ENCODE data around the gene FAIM2. TPM values are rescaled to one million over a fixed set of nuclear protein-coding genes. Genes with fewer than 3 reads are reported as not detected.
A peak's percentile ranks its signal among the peaks of the same experiment; 100 is the strongest.

Gene FAIM2
- total RNA-seq, 4 donors from 2014 or later: 0.38 to 0.65 (median 0.56) TPM; not detected in 1

DNA sequence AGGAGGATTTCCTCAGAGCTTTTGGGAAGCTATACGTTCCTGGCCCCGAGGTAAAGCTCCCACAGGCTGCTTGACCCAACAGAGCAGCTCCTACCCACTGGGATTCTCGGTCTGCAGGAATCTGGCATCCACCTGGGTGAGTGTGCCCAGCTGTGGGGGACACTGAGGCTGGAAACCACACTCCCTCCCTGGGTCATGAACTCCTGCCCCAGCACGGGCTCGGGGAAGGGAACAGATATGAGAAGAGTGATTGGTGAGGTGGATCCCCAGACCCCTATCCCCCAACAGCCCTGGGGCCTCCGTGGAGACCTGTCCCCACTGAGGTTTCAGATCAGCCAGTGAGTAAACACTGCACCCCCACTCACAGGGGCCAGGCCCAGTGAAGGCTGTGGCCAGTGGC, 3.3 kb downstream of the FAIM2 start:
- no peak for DNase-seq (ENCODE audit: low spot score in 2 of 2)
- Histone ChIP-seq H3K27me3 (peaks cover 18% of the 10 kb centered on the region), H3K9me3 (no peaks in the 10 kb centered on the region), H3K36me3 (no peaks in the 10 kb centered on the region), H3K27ac (no peak overlapping the region), H3K4me1 (peaks cover 24% of the 10 kb centered on the region), H3K4me3 (no peak overlapping the region)
- 75% methylated on average over 5 of the region's 6 CpGs for WGBS
- TF ChIP-seq POLR2A (IDR thresholded peaks at IDR 0.05): no peak
- TF ChIP-seq, protein P1, sequence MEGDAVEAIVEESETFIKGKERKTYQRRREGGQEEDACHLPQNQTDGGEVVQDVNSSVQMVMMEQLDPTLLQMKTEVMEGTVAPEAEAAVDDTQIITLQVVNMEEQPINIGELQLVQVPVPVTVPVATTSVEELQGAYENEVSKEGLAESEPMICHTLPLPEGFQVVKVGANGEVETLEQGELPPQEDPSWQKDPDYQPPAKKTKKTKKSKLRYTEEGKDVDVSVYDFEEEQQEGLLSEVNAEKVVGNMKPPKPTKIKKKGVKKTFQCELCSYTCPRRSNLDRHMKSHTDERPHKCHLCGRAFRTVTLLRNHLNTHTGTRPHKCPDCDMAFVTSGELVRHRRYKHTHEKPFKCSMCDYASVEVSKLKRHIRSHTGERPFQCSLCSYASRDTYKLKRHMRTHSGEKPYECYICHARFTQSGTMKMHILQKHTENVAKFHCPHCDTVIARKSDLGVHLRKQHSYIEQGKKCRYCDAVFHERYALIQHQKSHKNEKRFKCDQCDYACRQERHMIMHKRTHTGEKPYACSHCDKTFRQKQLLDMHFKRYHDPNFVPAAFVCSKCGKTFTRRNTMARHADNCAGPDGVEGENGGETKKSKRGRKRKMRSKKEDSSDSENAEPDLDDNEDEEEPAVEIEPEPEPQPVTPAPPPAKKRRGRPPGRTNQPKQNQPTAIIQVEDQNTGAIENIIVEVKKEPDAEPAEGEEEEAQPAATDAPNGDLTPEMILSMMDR (IDR thresholded peaks at IDR 0.05): no peak
- no peak for TF ChIP-seq POLR2AphosphoS5 (IDR thresholded peaks at IDR 0.05)
- no peak for TF ChIP-seq EP300 (IDR thresholded peaks at IDR 0.05)

DNA sequence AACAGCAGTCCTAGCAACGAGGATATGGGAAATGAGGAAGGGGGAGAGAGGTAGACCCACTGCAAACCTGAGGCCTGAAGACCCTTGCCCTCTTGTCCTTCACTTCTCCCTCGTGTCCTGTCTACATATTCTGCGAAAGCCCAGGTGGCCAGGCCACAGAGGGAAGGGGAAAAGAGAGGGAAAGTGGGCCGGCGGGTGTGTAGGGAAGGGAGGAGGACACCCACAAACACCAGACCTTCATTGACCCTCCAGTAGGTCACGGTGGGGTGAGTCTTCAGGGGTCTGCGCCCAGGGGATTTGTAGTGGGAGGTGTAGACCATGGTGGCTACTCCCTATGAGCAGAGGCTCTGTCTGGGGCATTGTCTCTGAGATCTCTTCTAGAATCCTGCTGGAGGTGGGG, 3.8 kb downstream of the FAIM2 start:
- TF ChIP-seq POLR2A (IDR thresholded peaks at IDR 0.05) (no peak), POLR2AphosphoS5 (IDR thresholded peaks at IDR 0.05) (no peak), EP300 (IDR thresholded peaks at IDR 0.05) (no peak)
- TF ChIP-seq, protein P1 (IDR thresholded peaks at IDR 0.05): no peak
- peaks cover 29% of the 10 kb centered on the region for H3K4me1 ChIP-seq
- 89% methylated on average over 7 of the region's 7 CpGs for WGBS
- H3K4me3 ChIP-seq: no peak overlapping the region
- peaks cover 18% of the 10 kb centered on the region for H3K27me3 ChIP-seq
- DNase-seq (ENCODE audit: low spot score in 2 of 2): no peak
- H3K27ac ChIP-seq: no peak overlapping the region
- H3K9me3 ChIP-seq: no peaks in the 10 kb centered on the region
- no peaks in the 10 kb centered on the region for H3K36me3 ChIP-seq

DNA sequence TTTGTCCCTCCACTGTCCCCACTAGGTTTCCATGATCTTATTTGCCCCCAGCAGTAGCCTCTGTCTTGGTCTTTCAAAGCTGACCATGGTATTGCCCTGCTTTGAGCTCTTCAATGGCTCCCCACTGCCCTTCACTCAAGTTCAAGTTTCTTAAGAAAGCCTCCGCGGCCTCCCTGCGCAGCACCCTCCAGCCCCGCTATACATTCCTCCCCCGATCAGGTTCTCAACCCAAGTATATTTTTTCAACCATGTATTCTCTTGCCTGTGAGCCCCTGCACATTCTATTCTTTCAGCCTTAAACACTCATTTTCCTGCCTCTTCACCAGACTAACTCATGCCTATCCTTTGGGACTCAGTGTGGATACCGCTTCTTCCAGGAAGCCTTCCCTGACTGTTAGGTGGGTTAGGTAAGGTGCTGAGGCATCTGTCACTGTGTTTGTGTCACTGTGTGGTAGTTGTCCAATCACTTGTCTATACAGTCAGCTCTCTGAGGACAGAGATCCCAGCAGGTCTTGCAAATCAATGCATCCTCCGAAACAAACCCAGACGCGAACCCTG, 4.3 kb downstream of the FAIM2 start:
- Histone ChIP-seq H3K36me3 (no peaks in the 10 kb centered on the region), H3K27ac (no peak overlapping the region), H3K4me3 (no peak overlapping the region), H3K4me1 (peaks cover 34% of the 10 kb centered on the region), H3K27me3 (peaks cover 16% of the 10 kb centered on the region), H3K9me3 (no peaks in the 10 kb centered on the region)
- no peak for TF ChIP-seq POLR2A (IDR thresholded peaks at IDR 0.05)
- no peak for TF ChIP-seq EP300 (IDR thresholded peaks at IDR 0.05)
- TF ChIP-seq, protein P1 (IDR thresholded peaks at IDR 0.05): no peak
- no peak for TF ChIP-seq POLR2AphosphoS5 (IDR thresholded peaks at IDR 0.05)
- 94% methylated on average over 9 of the region's 9 CpGs for WGBS
- no peak for DNase-seq (ENCODE audit: low spot score in 2 of 2)

DNA sequence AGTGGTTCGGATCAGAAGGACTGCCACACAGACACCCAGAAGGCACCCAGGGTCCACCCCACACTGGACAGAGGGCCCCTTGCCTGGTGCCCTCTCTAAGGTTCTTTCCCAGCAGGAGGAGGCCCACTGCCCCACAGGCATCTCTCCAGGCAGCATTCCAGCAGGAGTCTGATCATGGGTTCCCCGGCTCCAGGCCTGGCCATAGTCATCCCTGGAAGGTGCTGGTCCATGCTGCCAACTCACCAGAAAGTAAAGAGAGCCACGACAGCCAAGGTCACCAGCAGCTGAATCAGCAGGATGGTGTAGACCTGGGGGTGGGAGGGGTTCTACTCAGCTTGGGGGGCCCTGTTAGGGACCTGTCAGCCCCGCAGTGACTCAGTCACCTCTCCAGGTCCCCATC, 6.4 kb downstream of the FAIM2 start:
- DNase-seq (ENCODE audit: low spot score in 2 of 2): no peak
- H3K4me1 ChIP-seq: peaks cover 29% of the 10 kb centered on the region
- H3K9me3 ChIP-seq: no peaks in the 10 kb centered on the region
- no peaks in the 10 kb centered on the region for H3K36me3 ChIP-seq
- no peaks in the 10 kb centered on the region for H3K27me3 ChIP-seq
- no peak overlapping the region for H3K4me3 ChIP-seq
- 73% methylated on average over 3 of the region's 4 CpGs for WGBS
- TF ChIP-seq EP300 (IDR thresholded peaks at IDR 0.05) (no peak), POLR2AphosphoS5 (IDR thresholded peaks at IDR 0.05) (no peak), POLR2A (IDR thresholded peaks at IDR 0.05) (no peak)
- TF ChIP-seq, protein P1 (IDR thresholded peaks at IDR 0.05): no peak
- H3K27ac ChIP-seq: no peak overlapping the region

DNA sequence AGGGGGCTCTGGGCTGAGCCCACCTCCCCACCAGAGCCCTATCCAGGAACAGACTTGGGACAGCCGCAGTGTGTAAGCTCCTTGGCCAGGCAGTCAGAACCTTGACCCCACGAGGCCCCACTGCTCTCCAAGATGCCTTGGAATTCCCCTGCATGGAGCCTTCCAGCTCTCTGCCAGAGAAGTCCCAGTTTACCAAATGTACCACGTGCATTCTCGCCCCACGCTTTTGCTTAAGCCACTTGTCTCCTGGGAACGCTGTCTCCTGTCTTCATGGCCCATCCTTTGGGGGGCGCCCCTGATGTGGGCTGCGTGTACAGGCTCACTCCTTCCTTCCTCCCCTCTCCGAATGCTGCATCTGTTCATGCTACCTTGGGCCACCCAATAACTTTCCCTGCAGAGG, 7.9 kb downstream of the FAIM2 start:
- WGBS: 59% methylated on average over 9 of the region's 9 CpGs
- no peaks in the 10 kb centered on the region for H3K9me3 ChIP-seq
- TF ChIP-seq POLR2AphosphoS5 (IDR thresholded peaks at IDR 0.05) (no peak), EP300 (IDR thresholded peaks at IDR 0.05) (no peak), POLR2A (IDR thresholded peaks at IDR 0.05) (no peak)
- TF ChIP-seq, protein P1 (IDR thresholded peaks at IDR 0.05): no peak
- H3K27me3 ChIP-seq: no peaks in the 10 kb centered on the region
- H3K4me3 ChIP-seq: no peak overlapping the region
- peak overlapping the region; percentile 57 for H3K27ac ChIP-seq
- peaks cover 29% of the 10 kb centered on the region for H3K4me1 ChIP-seq
- DNase-seq (ENCODE audit: low spot score in 2 of 2): no peak
- H3K36me3 ChIP-seq: no peaks in the 10 kb centered on the region
